Measurements from ENCODE around the gene SUSD2. TPM values are rescaled to one million over a fixed set of nuclear protein-coding genes. Genes with fewer than 3 reads are reported as not detected.

The SUSD2 gene
- total and polyA plus RNA-seq, 2 of the 4 experiments (the other 2 are of a cell fraction) = 0.18 to 1.6 TPM

GRCh38 chr22:24216541-24217209 is 35.4 kb downstream of the SUSD2 start (continued):
- TF ChIP-seq USF2 (IDR thresholded peaks at IDR 0.05; ENCODE audit: low read depth, low read length) = no peak
- TF ChIP-seq ELK1 (IDR thresholded peaks at IDR 0.05; ENCODE audit: borderline replicate concordance, low read depth, low read length) = no peak

- peaks cover 4% of the 10 kb centered on the region; the same call in 1 of the 2 replicates for H3K9me3 ChIP-seq (ENCODE audit: control insufficient read depth, insufficient read depth, low read length)
- no peak overlapping the region for H3K56ac ChIP-seq (ENCODE audit: extremely low read depth, insufficient read depth, low read length)
- no peak overlapping the region for H4K91ac ChIP-seq (ENCODE audit: insufficient read depth, low read depth, low read length)
- H2BK15ac ChIP-seq (ENCODE audit: low read depth, low read length) = no peak overlapping the region
- H3K36me3 ChIP-seq (ENCODE audit: control insufficient read depth, insufficient read depth, low read length) = no peaks in the 10 kb centered on the region
- H3K9me1 ChIP-seq (ENCODE audit: insufficient read depth, low read length) = no peaks in the 10 kb centered on the region
- no peak for DNase-seq
- no peaks in the 10 kb centered on the region for H3K4me1 ChIP-seq (ENCODE audit: control insufficient read depth, insufficient read depth, low read length)
- H2AK5ac ChIP-seq (ENCODE audit: low read depth, low read length) = no peak overlapping the region
- in situ Hi-C loops (cut with MboI; ENCODE audit: low sequenced_read_pairs) = no loop called here
- no peaks in the 10 kb centered on the region for H3K79me1 ChIP-seq (ENCODE audit: low read depth in 1 of 2, low read length in 2 of 2)
- H3K23ac ChIP-seq (ENCODE audit: low read depth, low read length) = no peak overlapping the region
- BruUV-seq (replicated peaks) = no TSS peak
- H3K9ac ChIP-seq (ENCODE audit: low read depth, low read length) = no peak overlapping the region; the same call in 1 of the 2 replicates
- H2AK9ac ChIP-seq (replicated peaks; ENCODE audit: low read depth, low read length, poor library complexity) = no peak overlapping the region
- H3K14ac ChIP-seq (replicated peaks; ENCODE audit: low read depth, low read length) = no peak overlapping the region
- dilution Hi-C loops (cut with HindIII; ENCODE audit: low sequenced_read_pairs, unreplicated experiment) = no loop called here
- no peak overlapping the region for H3K4me3 ChIP-seq (ENCODE audit: insufficient read depth, low read depth, low read length)
- H4K20me1 ChIP-seq (ENCODE audit: insufficient read depth, low read length) = no peaks in the 10 kb centered on the region
- H4K5ac ChIP-seq (ENCODE audit: low read depth, low read length) = no peak overlapping the region
- ATAC-seq (ENCODE audit: low read depth) = no peak
- no peak overlapping the region for H3K4ac ChIP-seq (ENCODE audit: low read depth, low read length)
- H4K8ac ChIP-seq (ENCODE audit: low read depth in 2 of 2, low read length in 2 of 2) = no peak overlapping the region
- CTCF ChIA-PET = no interaction called here
- no peak overlapping the region for H3K4me2 ChIP-seq (ENCODE audit: low read depth, low read length)
- H2BK120ac ChIP-seq (ENCODE audit: low read depth, low read length) = no peak overlapping the region
- H2BK20ac ChIP-seq (ENCODE audit: low read depth, low read length) = no peak overlapping the region
- no peak overlapping the region for H3K27ac ChIP-seq (ENCODE audit: insufficient read depth, low read length)
- no peaks in the 10 kb centered on the region for H3K27me3 ChIP-seq (ENCODE audit: control insufficient read depth, insufficient read depth, low read length)
- no CpG with 5 or more reads among the region's 3 CpGs for WGBS, 2 experiments (ENCODE audit: extremely low coverage in 2 of 2, insufficient read length in 1 of 2)
- H3K18ac ChIP-seq (ENCODE audit: low read depth, low read length) = no peak overlapping the region
- H2AFZ ChIP-seq (replicated peaks; ENCODE audit: low read length, poor library complexity) = no peak overlapping the region
- POLR2A ChIA-PET (ENCODE audit: unreplicated experiment) = no interaction called here
- H2BK5ac ChIP-seq (ENCODE audit: low read depth, low read length, poor library complexity, severe bottlenecking) = no peak overlapping the region
- intact Hi-C loops (cut with micrococcal nuclease) = no loop called here
- TF ChIP-seq POLR2A (IDR thresholded peaks at IDR 0.05; ENCODE audit: low read depth, low read length) = no peak
- TF ChIP-seq RCOR1 (IDR thresholded peaks at IDR 0.05; ENCODE audit: insufficient replicate concordance, low read length) = no peak
- TF ChIP-seq MAFK (IDR thresholded peaks at IDR 0.05; ENCODE audit: low read depth, low read length) = no peak
- TF ChIP-seq MXI1 (IDR thresholded peaks at IDR 0.05; ENCODE audit: borderline replicate concordance, low read depth, low read length) = no peak
- TF ChIP-seq RFX5 (IDR thresholded peaks at IDR 0.05; ENCODE audit: low read depth, low read length) = no peak
- no peak for TF ChIP-seq CTCF (conservative IDR thresholded peaks at IDR 0.05; ENCODE audit: low read depth, low read length)
- TF ChIP-seq SMC3 (IDR thresholded peaks at IDR 0.05; ENCODE audit: low read depth, low read length) = no peak
- no peak for TF ChIP-seq BHLHE40 (IDR thresholded peaks at IDR 0.05; ENCODE audit: low read depth, low read length)
- TF ChIP-seq MAZ (IDR thresholded peaks at IDR 0.05; ENCODE audit: borderline replicate concordance, low read depth, low read length) = no peak
- no peak for TF ChIP-seq USF2 (IDR thresholded peaks at IDR 0.05; ENCODE audit: low read depth, low read length)
Measured at GRCh38 chr22:24217384-24217783, 36.1 kb downstream of the SUSD2 start.

Data from IMR-90 (cell line).